ENCODE measurements around the gene LYPLA2. TPM values are rescaled to one million over a fixed set of nuclear protein-coding genes. Genes with fewer than 3 reads are reported as not detected.

The LYPLA2 gene
- total RNA-seq (2022; extraction: Qiagen RNA extraction): 50.0 to 54.9 TPM (median 54.4 TPM) in 5 replicates

DNA sequence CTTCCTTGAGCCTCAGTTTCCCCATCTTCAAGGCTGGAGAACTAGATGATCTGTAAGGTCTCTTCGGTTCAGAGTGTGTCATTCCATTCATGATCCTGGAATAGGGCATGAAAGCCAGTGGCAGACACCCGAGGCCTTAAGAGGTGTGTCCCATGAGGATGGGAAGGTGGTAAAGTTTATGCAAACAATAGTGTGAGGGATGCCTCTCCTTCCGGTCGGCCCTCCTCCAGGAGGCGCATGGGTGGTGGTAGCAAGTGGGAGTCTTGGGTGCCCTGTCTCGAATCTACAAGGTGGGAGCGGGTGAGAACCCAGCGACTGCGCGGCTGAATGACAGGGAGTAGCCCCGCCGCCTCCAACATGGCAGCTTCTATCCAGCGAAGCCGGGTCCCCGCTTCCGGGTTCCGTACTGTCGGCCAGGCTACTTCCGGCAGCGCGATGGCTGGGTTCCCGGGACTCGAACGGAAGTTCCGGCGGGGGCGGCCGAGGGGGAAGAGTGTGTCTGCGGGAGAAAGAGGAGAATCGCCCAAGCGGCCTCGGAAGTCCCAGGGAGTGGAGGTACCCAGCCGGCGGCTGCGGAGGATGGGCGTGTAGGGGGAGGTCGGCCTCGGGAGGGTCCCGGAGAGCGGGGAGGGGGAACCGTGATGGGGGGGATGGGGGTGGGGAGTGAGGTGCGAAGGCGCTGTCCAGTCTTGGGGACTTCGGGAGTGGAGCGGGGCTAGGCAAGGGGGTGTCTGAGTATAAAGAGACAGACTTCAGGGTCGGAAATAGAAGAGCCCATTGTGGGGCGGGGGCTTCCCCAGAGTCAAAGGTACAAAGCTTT, at the start of gene LYPLA2:
Gene LYPLA2, plus strand, starts transcription at position 450 of the 820 bp plus-strand sequence. CDS start 1,538 bp downstream, outside the sequence.

GRCh38 chr1:23743287-23744152, 47.4 kb upstream of the LYPLA2 start, which contains the start of gene ELOA:
Gene ELOA, plus strand, starts transcription at chr1:23743471. Its CDS starts 33 bp downstream, at chr1:23743504.

DNA sequence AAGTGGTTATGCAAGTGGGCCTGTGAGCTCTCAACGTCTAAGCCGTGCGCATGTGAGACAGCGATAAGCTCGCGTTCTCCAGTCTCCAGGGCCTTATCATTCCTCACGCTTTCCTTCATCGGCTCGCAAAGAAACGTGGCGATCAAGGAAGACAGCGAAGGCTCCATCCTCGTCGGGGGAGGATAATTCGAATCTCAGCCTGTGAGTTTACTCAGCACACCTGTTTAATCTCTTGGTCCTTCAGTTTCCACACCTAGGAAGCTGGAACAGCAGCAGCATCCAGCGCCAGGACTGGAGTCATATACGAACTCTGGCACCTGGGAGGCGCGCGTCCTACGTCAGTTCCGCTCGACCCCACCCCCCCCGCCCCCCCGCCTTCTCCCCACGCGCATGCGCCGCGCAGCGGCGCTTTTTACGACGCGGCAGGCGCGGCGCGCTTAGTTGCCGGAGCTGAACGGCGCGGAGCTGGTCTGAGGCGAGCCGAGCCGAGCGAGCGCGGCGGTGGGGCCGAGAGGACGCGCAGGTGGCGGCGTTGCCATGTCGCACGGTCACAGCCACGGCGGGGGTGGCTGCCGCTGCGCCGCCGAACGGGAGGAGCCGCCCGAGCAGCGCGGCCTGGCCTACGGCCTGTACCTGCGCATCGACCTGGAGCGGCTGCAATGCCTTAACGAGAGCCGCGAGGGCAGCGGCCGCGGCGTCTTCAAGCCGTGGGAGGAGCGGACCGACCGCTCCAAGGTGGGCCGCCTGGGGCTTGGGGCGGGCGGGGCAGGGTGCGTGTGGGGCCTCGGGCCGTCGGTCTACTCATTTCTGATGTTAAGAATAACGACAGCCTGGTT, 12.7 kb upstream of the LYPLA2 start, which contains the start of gene PITHD1:
Gene PITHD1, plus strand, starts transcription at position 440 of the 836 bp plus-strand sequence. Its CDS starts 98 bp downstream, at position 538.

GRCh38 chr1:23800400-23801337, 9.7 kb downstream of the LYPLA2 start, which contains the start of gene GALE:
Gene GALE, minus strand, starts transcription at chr1:23800754. Its CDS starts 1,747 bp downstream, at chr1:23799007.

DNA sequence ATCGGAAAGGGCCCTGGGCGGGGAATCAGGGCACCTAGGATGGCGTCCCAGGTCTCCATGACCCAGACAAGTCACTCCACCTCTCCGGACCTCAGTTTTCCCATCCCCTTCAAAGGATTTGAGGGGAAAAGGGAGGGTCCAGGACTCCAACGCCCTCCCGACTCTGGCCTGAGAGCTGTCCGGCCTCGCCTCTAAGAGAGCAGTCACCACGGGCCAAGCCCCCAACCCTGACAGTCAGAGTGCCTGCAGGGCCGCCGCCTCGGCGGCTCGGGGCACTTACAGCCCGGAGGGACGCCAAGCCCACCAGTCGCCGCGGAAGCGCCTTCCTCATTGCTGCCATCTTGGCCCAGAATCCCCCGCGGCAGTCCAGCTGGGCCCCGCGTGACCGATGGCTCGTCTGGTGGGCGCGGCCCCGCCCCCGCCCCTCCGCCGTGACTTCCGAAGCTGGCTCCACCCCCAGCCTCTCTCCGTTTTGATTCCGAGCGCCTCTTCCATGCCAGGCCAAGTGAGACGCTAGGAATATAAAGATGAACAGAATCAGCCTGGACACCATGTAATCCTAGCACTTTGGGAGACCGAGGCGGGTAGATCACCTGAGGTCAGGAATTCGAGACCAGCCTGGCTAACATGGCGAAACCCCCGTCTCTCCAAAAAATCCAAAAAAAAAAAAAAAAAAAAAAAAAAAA, 34.3 kb downstream of the LYPLA2 start, which contains the start of gene HMGCL:
Gene HMGCL, minus strand, starts transcription at position 354 of the 686 bp plus-strand sequence. Its CDS starts 14 bp downstream, at position 340.

Other genes with a start within 250 kb of the LYPLA2 start
- 258 to 365 TPM (median 315 TPM) in 5 replicates for gene ID3, start 231.6 kb upstream of the LYPLA2 start, total RNA-seq (2022; extraction: Qiagen RNA extraction)
- 1,437 to 1,632 TPM (median 1,495 TPM) in 5 replicates for gene RPL11, start 99.3 kb upstream of the LYPLA2 start, total RNA-seq (2022; extraction: Qiagen RNA extraction)
- gene ELOA, start 47.7 kb upstream of the LYPLA2 start, total RNA-seq (2022; extraction: Qiagen RNA extraction): 29.3 to 32.6 TPM (median 31.6 TPM) in 5 replicates
- gene PITHD1, start 12.7 kb upstream of the LYPLA2 start, total RNA-seq (2022; extraction: Qiagen RNA extraction): 26.1 to 31.6 TPM (median 28.6 TPM) in 5 replicates
- gene GALE, start 9.6 kb downstream of the LYPLA2 start, total RNA-seq (2022; extraction: Qiagen RNA extraction): 59.1 to 66.8 TPM (median 65.1 TPM) in 5 replicates
- 11.5 to 12.7 TPM (median 12.6 TPM) in 5 replicates for gene HMGCL, start 34.3 kb downstream of the LYPLA2 start, total RNA-seq (2022; extraction: Qiagen RNA extraction)
- 8.5 to 11.4 TPM (median 10.1 TPM) in 5 replicates for gene FUCA1, start 77.1 kb downstream of the LYPLA2 start, total RNA-seq (2022; extraction: Qiagen RNA extraction)
- gene CNR2, start 122.2 kb downstream of the LYPLA2 start, total RNA-seq (2022; extraction: Qiagen RNA extraction): 0.02 TPM in 1 of 5 replicates, not detected in the others
- gene PNRC2, start 168.7 kb downstream of the LYPLA2 start, total RNA-seq (2022; extraction: Qiagen RNA extraction): 29.7 to 39.8 TPM (median 36.7 TPM) in 5 replicates
- gene SRSF10, start 189.2 kb downstream of the LYPLA2 start, total RNA-seq (2022; extraction: Qiagen RNA extraction): 84.3 to 100 TPM (median 95.9 TPM) in 5 replicates

All from A549 treated with dexamethasone at 1 μM for 4 hours (cell line).